Measurements from ENCODE around the gene WNT1.
A peak's percentile ranks its signal among the peaks of the same experiment; 100 is the strongest.

Gene WNT1

DNA sequence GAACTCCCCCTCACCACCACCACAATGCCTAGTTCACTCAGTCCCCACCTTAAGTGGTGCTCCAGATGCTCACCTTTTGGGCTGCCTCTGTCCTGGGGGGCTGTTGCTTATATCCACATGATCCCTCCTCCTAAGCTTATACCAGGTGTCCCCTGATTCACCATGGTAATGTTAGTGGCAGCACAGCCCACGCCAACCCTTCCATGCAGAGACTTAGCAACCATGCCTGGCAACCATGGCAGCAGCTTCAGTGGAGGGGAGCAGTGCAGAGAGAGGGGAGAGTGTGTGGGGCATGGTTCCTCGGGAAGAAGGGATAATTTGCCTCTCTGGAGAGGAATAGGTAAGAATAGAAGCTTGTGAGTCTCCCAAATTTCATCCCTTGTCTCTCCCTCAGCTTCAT, 22.2 kb downstream of the WNT1 start:
- no peak for DNase-seq (ENCODE audit: low read depth)

DNA sequence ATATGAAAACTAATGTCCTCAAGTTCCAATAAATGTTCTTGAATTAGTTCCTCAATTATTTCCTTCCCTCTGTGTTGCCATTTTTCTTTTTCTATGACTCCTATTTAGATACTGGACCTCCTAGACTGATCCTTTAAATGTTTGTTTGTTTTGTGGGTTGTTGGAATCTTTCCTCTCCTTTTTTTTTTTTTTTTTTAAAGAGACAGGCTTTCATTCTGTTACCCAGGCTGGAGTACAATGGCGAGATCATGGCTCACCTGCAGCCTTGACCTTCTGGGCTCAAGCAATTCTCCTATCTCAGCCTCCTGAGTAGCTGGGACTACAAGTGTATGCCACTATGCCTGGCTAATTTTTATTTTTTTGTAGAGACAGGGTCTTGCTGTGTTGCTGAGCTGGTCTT, 30.8 kb downstream of the WNT1 start:
- DNase-seq (ENCODE audit: low read depth) = no peak

DNA sequence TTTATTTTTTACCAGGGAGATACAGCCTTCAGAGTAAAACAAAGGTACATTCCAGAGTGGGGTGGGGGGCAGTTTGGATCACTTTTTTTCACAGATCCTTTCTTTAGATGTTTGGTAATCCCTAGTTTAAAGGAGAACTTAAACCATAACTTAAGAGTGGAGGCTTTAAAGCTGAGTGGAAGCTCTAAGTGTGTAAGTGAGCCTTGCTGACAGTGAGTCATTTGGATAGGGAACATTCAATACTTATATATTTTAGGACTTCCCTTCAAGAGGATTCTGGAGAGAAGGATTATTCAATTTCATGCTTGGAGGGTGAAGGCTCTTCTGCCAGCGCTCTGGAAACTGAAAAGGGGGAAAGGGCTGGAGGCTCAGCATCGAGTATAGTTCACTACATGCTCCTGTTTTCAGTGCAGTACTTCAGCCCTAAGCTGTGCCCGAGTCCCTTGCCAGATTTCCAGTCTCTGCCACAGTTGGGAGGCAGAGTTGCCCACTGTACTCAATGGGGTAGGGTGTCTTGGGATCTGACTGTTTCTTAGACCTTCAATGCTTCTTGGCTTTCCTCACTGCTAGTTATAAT, 32.1 kb downstream of the WNT1 start:
- no peak for DNase-seq (ENCODE audit: low read depth)

DNA sequence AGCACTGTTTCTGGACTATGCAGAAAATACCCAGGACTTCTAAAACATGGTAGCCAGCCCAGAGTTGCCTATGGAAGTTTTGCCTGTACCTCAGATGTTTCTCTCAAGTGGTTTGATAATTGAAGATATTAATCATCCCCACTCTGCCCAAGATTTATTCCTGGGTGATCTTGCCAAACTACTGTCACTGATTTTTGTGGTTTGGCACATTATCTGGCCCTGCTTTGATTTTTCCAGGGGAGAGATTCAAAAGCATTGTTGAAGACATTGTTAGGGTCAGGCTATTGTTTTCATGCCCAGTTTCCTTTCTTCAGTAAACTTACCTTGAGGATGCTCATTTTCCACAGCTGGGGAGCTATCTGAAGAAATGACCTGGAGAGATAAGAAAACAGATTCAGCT, 34.6 kb downstream of the WNT1 start:
- DNase-seq (ENCODE audit: low read depth) = no peak

DNA sequence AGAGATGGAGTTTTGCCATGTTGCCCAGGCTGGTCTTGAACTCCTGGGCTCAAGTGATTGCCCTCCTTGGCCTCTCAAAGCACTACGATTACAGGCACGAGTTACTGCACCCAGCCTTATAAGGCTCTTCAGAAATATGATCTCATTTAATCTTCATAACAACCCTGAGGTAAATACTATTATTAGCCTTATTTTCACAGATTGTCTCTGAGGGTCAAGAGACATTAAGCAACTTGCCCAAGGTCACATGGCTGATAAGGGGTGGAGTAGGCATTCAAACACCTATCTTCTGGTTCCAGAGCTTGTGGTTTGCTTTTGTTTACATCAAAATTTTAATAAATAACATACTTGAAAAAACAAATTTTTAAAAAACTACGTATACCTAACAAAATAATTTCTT, 35.3 kb downstream of the WNT1 start:
- no peak for DNase-seq (ENCODE audit: low read depth)

DNA sequence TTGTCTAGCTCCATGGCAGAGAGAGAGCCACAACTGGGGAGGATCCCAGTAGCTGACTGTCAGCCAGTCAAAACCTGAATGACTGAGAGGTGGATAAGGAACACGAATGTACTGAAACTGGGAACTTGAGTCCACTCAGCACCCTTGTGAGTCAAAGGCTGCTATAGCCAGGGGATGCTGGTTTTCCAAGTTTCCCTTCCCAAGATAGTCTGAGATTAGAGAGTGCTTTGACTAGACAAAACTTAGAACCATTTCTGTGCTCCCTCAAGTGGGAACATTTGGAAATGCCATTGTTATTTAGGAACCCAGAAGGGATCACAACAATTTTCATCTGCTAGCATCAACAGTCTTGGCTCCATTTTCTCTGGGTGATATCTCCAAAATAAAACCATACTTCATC, 36.4 kb downstream of the WNT1 start:
- no peak for DNase-seq (ENCODE audit: low read depth)

DNA sequence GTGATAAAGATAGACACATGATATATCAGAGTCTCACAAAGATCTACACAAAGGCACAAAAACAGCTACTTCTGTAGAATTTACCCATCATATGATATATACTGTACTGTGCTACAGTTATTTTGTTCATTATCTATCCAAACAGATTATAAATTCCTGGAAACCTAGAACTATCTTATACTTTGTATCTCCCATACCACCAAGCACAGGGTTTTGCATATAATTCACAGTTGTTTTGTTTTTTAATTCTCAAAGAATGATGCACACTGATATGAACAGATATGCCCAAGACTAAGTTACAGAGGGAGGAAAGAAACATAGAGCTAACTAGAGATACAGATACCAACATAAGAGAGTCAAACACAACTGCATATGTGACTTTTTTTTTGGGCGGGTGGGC, 37.1 kb downstream of the WNT1 start:
- no peak for DNase-seq (ENCODE audit: low read depth)

DNA sequence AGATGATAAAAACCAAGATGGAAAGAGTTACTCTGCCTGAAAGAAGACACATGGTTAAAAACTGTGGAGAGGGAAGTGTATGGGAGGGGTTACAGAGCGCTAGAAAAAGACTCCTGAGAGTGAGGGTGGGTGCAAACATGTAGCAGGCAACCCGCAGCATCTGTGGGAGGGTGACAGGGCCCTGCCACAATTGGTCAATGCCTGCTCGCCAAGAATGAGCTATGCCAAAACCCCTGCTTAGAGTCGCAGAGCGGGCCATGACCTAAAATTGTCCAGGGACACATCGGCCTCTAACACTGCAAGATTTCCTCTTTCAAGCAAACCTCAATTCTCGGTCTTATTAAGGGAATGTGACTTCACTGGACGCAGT, 39.8 kb downstream of the WNT1 start:
- no peak for DNase-seq (ENCODE audit: low read depth)

DNA sequence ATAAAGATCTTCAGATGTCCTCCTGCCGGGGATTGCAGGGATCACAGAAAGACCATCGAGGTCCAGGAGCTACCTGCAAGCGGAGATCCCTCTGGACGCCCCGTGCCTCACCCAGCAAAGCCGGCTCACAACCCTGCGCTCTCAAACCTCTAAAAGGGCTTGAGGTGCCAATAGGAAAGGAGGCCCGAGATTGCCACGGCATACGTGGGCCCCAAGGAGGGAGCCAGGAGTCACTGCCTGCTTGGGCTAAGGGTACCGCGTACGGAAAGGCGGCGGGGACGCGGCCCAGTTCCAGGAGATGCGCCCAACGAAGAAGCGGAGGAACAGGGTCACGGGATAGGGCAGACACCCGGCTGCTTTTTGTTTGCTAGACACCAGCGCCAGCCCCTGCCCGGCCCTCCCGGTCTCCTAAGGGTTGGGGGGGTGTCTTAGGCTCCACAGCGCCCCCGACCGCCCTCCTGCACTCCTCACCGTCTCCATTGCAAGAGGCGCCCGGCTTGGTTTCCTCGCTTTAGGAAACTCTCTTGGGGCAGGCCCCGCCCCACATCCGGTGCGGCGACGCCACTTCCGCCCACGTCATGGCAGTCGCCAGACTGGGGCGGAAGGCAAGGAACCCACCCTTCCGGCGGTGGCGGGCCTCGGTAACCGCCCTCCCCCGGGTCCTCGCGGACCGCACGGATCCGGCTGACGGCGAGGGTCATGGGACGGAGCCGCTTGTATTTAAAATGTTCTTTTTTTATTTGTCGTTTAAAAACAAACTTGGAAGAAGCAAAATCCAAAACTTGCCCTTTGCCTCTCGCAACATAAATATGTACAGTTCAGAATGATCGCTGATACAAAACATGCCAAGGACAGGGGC, 40.4 kb downstream of the WNT1 start, which contains the start of gene PRKAG1:
PRKAG1 (minus strand) TSS at position 516 of the 859 bp plus-strand sequence; CDS start at position 480, 36 bp downstream.
- DNase-seq (ENCODE audit: low read depth) = peak; percentile 97

DNA sequence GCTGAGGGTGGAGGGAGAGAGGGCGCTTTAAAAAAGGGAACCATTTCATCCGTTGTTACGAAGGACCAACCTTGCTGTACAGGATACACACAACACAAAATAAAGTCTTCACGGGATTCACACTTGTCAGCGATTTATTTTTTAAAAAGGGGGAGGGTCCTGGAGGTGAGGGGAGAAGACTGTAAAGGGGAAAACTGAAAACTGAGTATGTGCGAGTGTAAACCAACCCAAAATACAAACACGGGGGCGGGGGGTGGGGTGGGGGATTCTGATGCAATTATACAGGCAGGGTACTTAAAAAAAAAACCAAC, 41.0 kb downstream of the WNT1 start:
- no peak for DNase-seq (ENCODE audit: low read depth)

DNA sequence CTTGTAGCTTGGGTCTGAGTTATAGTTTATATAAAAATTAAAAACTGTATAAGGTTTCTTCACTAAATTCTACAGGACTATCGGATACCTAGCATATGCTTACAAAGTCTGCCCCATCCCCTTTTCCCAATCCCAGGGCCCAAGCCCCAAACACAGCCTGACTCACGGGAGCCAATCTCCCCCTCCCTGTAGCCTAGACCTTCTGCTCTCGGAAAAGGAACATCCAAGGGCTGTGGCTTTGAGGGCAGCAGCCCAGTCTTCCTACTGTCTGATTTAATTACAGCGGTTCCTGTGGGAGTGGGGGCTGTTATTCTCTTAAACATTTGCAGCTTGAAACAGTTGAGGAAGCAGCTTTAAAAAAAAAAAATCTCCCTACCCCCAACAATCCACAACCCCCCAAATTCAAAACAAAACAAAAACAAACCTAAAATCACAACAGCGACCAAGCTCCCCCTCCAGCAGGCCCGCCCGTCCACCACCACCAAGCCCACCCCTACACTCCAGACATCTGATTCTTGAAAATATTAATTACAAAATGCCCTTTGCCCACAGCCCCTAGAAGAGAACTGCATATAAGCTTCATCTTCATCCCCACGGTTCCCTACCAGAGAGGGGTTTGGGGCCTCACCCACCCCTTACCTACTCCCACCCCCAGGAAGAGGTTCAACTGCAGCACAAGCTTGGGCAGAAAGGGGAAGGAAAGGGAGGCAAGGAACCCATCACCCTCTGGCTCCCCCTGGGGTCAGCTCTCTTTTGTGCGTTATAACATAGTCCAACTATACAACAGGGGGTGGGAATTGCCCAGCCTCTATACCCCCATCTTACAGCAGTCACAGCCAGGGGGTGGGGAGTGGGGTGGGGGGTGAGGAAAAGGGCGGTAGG, 41.6 kb downstream of the WNT1 start:
- DNase-seq (ENCODE audit: low read depth) = no peak

DNA sequence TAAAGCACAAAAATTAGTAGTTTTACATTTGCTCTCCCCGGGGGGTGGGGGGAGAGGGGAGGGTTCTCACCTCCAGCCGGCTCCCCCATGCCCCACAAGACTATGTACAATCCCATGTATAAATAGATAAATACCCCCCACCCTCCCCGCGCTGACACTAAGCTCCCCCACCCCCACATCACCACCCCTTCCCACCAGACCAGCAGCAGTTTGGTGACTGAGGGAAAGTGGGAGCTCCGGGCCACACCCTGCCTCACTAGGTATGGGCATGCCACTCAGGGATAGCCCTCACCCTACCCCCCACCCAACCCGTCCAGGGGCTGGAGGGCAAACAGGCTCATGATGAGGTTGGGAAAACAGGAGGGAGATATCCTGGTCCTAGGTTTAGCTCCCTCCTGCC, 42.3 kb downstream of the WNT1 start:
- no peak for DNase-seq (ENCODE audit: low read depth)

DNA sequence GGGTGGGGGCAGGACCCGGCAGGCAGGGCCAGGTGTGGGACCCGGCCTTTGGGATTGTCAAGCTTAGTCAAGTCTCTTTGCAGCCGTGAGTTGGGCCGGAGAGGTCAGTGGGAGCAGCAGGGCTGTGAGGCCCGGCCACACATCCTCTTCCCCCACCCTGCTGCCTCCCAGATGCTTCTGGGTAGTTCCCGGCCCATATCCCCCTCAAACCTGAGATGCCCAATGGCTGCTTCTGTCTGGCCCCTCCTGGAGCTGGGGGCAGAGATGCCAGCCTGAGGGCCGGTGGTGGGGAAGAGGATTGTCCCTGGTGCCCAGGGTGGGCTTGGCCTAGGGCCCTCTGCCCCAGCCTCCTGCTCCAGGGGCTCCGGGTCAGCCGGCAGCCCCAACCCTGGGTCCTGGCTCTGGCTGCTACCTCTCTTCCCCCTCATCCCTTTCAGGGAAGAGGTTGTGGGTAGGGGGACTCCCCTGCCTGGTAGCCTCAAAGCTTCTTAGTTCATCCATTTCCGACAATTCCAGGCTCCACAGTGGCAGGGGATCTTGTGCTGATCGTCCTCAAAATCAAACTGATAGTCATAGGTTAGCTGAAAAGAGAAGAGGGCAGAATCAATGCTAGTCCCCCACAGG, 43.3 kb downstream of the WNT1 start:
- no peak for DNase-seq (ENCODE audit: low read depth)

DNA sequence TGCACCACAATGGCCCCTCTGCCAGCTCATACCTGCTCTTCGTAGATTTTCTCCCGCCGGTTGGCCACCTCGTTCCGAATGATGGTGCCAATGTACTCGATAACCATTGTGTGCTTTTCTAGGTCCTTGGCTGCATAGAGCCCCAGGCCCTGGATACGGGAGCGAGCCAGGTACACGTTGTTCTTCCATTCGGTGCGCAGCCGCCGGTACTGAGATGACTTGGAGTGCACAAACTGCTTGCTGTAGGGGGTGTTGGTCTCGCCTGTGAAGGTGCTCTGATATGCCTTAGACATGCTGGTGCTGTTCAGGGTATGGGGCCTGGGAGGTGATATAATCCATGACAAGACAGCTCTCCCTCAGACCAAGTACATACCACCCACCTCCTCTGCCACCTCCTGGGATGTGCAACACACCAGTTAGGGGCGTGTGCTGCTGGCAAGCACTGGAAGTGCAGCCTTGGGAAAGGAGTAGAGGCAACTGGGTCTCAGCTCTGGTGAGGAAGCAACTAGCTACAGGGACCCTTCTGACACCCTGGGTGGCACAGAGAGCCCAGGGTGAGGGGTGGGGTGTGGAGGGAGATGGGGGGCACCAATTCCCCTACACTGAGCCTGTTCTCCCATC, 44.5 kb downstream of the WNT1 start:
- DNase-seq (ENCODE audit: low read depth) = no peak

DNA sequence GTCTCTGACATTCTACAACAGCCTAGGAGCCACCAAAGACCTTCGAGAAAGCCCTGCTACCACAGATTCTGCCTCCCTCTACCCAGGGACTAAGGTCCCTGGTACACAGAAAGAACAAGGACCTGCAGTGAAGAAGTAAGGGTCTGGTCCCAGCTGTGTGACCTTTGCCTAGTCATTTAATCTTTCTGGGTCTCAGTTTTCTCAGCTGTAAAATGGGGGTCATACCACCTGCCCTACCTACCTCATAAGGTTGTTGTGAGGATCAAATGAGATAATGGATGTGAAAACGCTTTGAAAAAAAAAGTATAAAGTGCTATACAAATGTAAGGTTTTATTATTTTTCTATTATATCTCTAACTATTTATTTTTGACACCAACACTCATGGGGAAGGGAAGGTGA, 45.7 kb downstream of the WNT1 start:
- DNase-seq (ENCODE audit: low read depth) = no peak

DNA sequence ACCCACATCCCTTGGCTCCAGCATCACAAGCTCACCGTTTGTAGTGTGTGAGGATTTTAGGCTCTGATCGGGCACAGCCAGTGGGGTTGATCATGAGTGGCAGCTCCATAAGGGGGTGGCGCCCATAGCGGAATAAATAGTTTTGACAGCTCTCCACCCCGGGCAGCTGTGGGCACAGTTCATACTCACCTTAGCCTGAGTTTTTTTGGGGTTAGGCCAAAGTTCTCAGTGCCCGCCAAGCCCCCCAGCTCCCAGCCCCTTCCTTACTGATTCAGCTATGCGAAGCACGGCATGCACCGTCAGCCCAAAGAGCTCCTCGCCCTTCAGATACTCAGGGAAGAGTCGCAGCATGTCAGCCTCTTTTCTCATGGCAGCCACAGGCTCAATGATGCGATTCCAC, 46.4 kb downstream of the WNT1 start:
- DNase-seq (ENCODE audit: low read depth) = no peak

DNA sequence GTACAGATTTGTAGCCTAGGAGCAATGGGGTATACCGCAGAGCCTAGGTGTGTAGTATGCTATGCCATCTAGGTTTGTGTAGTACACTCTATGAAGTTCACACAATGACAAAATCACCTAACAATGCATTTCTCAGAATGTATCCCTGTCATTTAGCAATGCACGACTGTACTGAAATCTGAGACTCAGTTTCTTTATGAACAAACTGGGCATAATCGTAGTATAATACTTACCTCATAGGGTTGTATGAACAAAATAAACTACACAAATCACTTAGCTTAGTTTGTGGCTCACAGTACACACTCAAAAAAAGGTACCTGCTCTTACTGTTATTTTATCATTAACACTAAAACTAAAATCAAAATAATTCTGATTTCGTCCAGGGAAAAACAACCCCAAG, 47.3 kb downstream of the WNT1 start:
- no peak for DNase-seq (ENCODE audit: low read depth)

DNA sequence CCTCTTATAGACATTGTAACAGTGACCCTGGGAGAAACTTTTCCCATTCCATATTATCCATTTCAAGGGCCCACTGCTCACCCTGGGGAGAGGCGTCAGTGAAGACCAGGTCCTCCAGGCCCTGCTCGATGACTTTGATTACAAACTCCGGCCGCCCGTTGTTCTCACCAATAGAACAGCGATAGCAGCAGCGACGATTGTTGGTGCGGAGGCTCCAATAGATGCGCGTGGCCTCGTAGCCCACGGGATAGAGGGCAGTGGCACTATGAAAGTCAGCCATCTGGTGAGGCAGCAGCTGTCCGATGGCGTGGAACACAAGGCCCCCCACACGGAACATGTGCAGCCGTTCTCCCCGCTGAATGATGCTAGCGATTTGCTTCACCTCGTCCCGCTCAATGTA, 48.0 kb downstream of the WNT1 start:
- no peak for DNase-seq (ENCODE audit: low read depth)

DNA sequence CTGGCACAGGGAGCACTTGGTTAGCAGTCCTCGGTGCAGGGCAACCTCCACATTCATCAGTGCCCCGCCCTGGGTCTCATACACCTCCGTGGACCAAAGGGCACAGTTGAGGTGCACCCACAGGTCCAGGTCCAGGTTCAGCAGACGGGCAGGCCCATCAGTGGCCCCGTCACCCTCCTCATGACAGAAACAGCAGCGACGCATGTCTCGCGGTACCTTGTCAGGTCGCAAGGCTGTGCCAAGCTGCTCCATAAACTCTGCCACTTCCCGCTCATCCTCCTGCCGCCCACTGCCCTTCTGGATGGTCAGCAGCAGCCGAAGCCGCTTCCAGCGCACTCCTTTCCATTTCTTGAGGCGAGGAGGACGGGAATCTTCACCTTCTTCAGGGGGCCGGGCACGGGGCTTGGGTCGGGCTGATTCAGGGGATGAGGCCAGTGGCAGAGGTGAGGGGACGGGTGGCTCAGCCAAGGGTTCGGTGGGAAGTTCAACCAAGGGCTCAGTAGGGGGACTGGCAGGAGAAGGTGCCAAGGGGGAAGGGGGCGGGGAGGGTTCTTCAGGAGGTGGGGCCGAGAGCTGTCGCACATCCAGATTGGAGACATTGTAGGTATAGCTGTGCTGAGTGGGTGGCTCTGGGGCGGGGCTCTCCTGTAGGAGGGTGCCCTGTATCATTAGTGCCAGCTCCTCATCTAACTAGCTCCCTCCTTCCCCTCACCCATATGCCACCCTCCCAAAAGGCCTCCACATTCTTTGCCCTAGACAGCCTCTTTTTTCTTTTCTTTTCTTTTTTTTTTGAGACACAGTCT, 48.8 kb downstream of the WNT1 start:
- no peak for DNase-seq (ENCODE audit: low read depth)

DNA sequence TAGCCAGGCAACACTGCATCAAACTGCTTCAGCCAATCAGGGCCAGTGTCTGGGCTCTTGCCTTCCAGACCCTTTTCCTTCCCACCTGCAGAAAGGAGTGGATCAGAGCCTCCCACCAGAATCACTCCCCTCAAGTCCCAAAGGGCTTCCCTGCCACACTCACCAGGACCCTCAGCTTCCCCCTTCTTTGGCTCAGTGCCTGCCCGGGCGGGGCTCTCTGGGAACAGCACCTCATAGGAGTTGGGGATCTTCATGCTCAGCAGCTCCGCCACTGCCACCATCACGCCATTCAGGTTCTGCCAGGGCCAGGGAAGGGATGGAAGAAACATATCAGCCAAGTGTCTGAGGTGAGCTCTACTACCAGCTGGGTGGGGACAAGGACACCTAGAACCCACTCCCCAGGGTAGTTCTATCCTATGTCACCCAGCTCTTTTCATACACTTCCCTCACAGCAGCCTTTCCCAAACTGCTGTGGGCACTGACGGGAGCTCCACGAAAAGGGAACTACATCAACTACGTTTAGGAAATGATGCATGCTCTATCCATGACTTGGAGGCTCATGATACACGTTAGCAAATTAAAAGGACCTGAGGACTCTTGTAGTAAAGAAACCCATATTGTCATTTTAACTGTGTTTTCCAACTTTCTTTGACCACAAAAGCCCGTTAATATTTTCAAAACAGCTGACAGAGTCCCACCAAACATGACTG, 49.9 kb downstream of the WNT1 start:
- no peak for DNase-seq (ENCODE audit: low read depth)
